NCI-H524 treated with DMSO at 0.1 percent for 48 hours (cell line): Measurements from ENCODE around the gene DNMBP.
"Not testable (repeated sequence)": the region's sequence is repeated elsewhere in the genome, so short reads cannot be mapped to it uniquely, and the experiment has no call there.

Experiments used
- DNase-seq: peaks from one replicate; lab custom pipeline; 2025; lab: John Stamatoyannopoulos, UW

Gene DNMBP

DNA sequence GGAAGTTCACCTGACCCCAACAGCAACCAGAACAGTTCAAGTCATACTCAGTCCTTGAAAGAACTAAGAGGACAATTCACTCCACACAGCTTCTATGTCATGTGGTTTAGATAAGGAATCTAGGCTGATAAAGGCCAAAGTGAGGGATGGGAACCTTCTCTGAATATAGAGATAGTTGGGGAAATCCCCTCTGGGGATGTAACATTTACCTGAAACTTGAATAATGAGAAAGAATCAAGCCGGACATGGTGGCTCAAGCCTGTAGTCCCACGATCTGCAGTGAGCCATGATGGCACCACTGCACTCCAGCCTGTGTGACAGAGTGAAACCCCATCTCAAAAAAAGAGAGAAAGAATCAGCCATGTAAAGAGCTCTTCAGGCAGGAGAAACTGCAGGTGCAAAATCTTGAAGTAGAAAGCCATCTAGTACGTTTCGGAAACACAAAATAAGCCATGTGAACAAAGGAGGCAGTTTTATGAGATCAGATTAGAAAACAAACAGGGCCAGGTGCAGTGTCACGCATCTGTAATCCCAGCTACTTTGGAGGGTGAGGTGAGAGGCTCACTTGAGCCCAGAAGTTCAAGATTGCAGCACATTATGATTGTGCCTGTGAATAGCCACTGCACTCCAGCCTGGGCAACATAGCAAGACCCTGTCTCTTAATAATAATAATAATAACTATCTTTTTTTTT is 4.5 kb upstream of the DNMBP start:
- no peak for DNase-seq

DNA sequence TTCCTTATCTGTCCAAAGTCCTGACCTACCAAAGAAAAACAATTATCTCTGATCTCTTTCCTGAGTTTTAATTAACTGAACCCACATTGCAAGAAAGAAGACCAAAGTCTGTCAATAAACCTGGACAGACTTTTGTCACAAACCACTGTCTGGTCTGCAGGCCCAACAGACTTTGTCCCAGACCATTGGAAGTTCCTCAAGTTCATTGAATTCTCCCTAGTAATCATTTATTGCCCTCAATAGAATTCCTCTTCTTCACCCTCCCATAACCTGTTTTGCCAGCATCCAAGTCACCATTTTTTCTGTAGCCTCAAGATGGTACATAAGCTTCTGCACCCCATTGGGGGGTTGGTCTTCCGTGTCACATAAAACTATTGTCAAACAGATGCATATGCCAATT is 3.9 kb upstream of the DNMBP start:
- no peak for DNase-seq

DNA sequence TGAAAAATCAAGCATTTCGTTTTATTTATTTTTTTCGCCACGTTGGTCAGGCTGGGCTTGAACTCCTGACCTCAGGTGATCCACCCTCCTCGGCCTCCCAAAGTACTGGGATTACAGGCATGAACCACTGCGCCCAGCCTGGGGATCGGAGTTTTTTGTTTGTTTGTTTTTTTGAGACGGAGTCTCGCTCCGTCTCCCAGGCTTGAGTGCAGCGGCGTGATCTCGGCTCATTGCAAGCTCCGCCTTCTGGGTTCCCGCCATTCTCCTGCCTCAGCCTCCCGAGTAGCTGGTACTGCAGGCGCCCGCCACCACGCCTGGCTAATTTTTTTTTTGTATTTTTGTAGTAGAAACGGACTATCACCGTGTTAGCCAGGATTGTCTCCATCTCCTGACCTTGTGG is 2.2 kb upstream of the DNMBP start:
- DNase-seq, result not testable (repeated sequence)

DNA sequence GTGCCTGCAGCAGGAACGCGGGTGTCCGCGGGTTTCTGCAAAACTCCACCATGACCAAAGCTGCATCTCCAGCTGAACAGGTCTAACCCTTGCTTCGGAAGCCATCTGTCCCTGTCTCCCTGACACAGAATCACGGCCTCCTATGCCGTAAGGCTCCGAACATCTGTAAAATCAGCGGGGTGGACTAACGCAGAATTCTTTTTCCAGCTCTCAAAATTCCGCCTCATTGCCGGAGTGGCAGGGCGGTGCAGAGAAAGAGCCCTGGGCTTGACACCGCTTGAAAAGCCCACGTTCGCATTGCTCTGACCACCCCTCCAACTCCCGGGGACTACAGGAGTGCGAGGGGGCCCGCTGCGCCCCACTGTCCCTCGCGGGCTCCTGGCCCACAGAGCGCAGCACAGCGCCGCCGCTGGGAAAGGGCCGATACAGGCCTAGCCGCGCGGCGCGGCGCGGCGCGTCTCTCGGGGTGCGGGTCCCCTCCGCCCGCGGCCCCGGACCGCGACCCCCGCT is 409 bp downstream of the DNMBP start:
- DNase-seq, result no peak

DNA sequence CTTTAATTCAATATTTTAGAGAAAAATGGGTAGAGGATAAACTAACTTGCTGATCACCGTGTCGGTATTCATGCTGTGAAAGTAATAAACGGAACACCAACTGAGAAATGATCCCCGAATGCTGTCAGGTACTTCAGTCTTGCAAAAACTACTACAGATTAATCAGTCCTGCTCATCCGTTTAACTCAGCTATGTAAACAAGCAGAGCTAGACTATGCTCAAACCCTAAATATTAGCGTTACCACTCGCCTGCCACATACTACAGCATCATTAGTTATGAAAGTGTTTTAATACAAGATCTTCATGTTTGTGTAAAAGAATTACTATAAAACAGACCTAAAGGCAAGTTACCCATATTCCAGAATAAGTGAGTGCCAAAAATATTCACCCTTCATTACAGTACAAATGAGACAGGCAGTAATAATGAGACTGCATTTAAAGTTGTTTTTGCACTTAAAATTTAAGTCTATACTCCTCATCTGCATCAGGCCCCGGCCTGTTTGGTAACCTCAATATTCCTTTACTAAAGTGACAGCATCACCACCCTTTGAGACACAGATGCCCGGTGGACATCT is 952 bp downstream of the DNMBP start:
- DNase-seq, result no peak

DNA sequence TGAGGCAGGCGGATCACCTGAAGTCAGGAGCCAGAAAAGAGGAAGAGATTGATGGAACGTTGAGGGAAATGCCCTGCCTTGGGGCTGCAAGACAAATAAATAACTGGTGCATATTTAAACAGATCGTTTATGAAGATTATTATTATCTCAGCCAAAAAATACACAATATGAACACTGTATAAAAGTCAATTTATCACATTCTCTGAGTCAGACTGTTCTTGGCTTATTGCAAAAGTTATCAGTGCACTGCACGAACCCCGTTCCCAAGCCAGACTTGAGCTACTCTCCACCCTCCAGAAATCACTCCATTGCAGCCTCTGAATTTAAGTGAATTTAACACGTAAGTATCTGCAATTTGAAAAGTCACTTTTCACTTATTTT is 1.6 kb downstream of the DNMBP start:
- no peak for DNase-seq

DNA sequence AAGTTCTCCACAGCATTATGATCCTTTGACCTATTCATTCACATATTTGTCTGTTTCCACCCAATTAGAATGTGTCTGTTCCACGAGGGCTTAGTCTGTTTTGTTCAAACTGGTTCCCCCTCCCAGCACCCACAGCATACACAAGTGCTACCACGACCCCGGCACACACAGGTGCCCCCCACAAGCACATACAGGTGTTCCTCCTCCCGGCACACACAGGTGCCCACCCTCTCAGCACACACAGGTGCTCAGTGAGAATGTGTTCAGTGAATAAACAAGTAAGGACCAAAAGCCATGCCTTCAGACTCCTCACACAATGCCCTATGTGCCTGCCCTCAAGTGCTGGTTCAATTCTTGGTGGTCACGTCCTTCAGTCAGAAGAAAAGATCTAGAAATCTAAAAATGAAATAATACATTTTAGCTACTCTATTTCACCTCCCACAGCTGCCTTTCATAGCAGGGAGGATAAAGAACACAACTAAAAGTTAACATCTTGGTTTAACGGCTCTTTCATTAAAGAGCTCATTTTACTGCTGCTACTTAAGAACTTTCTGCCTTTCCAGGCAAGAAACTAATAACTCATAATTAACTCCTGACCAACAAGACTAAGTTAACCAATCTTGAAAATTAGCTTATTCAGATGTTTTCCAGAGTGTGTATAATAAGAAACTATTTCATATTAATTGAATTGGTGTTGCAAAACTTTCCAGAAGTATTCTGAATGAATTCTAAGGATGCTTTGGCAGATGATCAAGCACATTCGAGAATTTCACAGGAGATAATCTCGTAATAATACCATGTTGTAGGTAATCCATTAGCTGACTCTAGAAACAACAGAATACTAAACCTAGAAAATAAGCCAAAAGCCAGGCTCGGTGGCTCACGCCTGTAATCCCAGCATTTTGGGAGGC is 2.3 kb downstream of the DNMBP start:
- DNase-seq, result no peak

DNA sequence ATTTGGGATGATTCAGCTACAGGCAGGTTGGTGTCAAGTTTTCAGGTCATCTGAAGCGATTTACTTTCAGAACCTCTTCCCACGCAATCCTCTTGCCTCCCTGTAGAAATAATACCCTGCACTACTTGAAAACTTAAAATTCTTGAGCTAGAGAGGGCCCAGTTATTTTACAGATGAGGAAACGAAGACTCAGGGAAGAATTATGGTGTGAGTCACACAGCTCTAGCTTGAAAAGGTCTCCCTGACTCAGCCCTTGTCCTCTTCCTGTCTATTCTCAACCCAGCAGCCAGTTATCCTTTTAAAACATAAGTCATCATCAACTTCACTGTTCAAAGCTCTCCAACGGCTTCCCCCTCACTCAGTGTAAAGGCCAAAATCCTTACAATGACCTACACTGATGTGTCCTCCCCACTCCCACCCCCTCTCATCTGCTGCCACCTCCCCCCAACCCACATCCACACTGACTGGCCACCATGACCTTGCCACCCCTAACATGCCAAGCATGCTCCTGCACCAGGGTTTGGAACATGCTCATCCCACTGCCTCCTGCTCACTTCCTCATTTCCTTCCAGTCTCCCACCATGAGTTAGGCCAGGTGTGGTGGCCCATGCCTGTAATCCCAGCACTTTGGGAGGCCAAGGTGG is 3.4 kb downstream of the DNMBP start:
- no peak for DNase-seq

DNA sequence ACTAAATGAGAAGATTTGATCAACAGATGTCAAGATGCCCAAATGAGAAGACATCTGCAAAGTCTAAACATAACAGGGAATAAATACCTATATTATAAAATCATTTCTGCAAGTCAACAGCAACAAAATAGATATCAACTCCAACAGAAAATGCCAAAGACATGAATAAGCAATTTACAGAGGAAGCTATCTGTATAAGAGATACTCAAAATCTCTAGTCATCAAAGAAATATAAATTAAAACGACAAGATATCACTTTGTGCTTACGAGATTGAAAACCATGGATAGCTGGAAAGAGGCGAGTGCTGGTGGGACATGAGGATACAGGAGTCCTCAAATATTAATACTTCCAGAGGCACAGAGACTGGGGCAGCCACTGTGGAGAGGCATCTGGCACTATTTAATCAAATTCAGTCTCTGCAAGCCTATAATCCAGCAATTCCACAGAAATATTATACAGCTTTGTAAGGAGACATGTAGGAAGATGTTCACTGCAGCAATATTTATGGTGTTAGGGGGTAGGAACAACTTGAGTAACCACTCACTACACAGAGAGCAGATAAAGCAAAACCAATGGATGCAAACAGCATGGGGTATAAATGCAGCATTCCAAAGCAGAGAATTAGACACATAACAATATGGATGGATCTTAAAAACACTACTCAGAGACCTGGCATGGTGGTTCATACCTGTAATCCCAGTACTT is 4.8 kb downstream of the DNMBP start:
- DNase-seq, result no peak

DNA sequence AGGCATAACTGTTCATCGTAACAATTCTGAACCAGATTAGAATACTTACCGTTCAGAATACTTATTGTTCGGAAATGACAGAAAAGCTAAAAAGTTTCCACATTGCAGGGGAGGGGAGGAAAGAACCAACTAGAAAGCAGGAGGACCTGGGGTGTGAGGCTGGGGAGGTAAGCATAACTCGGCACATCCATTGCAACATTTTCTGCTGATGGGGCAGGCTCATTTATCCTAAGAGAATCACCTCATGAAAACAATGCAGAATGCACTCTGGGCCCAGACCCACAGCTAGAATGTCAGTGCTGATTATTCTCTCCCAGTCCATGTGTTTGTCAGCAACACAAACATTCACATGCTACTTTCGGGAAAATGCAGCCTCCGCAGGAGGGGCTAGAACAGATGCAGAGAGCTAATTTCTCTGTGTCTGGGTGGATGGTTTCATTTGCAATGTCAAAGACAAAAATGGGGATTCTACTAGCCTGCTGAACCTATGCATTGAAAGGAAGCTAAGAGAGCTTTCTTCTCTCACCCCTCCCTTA is 9.6 kb downstream of the DNMBP start:
- no peak for DNase-seq

DNA sequence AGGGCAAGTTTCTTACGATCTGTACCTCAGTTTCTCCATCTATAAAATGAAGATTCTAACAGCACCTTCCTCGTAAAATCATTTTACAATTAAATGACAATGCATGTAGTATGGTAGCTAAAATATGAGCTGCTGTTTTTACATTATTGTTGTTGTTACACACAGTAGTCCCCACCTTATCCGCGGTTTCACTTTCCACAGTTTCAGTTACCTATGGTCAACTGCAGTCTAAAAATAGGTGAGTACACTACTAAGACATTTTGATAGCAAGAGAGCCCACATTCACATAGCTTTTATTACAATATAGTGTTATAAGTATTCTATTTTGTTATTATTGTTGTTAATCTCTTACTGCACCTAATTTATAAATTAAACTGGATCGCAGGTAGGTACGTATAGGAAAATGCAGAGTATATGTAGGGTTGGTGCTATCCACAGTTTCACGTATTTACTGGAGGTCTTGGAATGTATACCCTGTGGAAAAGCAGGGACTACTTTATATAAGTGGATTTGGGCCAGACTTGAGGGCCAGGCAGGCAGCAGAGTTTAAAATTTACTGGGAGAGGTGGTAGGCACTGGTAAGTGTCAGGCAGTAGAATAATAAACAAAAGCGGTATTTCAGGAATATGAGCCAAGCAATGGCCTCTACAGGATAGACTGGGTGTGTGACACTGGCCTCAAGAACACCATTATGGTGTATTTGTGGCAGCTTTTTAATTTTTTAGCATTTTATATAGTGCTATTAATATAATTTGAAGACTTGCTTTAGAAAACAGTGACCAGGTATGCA is 10.2 kb downstream of the DNMBP start:
- DNase-seq, result no peak

DNA sequence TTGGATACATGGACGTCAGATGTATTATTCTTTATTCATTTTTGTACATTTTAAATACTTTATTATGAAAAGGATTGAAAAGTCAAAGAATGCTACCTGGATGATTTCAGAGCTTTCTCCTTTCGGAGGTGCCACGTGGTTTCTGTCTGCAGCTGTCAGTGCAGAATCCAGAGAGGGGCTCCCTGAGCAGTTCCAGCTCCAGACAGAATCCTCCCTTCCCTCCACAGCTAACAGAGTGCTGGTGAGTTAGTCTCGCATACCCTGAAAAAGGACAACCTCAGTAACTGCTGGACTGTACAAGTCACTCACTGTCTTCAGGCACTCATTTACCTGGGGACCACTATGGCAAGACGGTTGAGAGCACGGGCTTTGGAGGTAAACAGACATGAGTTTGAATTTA is 10.9 kb downstream of the DNMBP start:
- DNase-seq, result no peak

DNA sequence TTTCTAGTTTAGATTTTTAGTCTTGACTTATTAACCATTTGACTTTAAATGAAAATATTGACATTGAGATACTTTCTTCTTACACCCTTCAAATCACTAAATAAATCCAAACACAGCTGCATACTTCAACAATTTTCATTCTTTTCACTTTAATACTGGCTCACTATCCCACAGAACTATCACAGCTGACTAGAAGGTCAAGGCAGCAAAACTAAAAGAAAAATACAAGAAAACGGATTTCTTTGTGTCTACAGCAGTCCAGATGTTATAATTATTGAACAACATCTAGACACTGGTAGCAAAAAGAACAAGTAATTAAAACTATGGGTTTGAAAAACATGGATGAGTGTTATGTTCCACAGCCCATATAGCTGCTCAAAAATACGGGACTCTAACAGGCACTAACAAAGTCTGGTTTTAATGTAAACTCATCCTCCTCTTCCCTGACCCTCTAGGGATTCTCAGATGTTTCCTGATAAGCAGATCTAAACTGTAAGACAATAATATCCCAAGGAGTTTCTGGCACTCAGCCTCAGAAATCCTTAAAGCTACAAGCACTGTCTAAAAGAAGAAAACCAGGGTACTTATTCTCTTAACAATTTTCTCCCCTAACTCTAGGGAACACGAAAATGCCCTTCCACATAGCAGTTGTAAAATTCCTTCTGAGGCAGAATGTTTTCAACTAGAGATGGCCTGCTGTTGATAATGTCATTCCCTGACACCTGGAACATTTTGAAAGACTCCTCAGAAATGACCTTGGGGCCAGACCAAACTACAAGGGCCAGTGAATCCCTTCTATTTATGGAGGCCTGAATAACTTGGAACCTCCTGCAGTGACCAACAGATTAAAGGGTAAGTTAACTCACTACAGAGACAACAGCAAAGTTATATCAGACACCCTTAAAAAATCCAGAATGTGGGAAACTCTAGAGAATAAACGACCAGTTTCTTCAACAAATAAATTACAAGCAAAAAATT is 12.8 kb downstream of the DNMBP start:
- no peak for DNase-seq

DNA sequence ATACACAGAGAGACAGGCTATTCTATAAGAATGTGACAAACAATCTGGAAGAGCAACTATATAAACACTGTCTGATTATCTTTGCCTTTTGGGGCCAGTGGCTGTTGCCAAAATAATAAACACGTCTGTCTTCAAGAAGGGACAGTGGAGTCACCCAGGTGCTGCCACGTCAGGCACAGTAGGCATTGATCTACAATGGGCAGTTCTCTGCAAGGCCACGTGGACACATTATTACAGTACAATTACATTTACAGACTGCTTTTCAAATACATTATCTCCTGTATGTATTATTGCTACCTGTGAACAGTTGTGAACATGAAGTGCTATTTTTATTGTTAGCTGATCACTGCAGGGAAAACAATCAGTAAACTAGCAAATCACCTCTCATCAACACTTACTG is 14.0 kb downstream of the DNMBP start:
- DNase-seq, result no peak

DNA sequence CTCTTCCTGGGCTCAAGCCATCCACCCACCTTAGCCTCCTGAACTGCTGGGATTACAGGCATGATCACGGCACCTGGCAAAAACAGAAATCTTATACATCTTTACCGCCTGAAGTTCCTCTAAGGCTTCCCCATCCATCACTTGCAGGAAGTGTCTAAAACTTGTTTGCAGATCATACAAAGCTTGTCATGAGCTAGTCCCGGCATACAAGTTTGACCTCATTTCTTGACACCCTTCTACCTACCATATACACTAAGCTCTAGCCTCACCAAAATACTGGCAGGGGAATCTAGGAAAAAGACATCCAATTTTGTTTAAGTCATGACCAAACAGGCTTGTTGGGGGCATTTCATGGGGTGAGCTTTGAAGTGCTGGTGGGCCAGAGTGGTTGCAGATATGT is 14.5 kb downstream of the DNMBP start:
- no peak for DNase-seq

DNA sequence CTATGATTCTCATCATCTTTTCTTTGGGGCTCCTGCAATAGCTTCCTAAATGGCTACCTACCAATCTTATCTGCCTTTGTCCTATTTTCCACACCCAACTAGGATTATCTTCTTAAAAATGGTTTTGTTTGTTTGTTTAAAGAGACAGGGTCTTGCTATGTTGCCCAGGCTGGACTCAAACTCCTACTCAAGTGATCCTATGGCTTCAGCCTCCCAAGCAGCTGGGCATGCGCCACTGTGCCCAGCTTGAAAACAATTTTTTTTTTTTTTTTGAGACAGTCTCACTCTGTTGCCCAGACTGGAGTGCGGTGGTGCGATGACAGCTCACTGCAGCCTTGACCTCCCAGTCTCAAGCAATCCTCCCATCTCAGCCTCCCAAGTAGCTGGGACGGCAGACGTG is 14.9 kb downstream of the DNMBP start:
- DNase-seq, result no peak

DNA sequence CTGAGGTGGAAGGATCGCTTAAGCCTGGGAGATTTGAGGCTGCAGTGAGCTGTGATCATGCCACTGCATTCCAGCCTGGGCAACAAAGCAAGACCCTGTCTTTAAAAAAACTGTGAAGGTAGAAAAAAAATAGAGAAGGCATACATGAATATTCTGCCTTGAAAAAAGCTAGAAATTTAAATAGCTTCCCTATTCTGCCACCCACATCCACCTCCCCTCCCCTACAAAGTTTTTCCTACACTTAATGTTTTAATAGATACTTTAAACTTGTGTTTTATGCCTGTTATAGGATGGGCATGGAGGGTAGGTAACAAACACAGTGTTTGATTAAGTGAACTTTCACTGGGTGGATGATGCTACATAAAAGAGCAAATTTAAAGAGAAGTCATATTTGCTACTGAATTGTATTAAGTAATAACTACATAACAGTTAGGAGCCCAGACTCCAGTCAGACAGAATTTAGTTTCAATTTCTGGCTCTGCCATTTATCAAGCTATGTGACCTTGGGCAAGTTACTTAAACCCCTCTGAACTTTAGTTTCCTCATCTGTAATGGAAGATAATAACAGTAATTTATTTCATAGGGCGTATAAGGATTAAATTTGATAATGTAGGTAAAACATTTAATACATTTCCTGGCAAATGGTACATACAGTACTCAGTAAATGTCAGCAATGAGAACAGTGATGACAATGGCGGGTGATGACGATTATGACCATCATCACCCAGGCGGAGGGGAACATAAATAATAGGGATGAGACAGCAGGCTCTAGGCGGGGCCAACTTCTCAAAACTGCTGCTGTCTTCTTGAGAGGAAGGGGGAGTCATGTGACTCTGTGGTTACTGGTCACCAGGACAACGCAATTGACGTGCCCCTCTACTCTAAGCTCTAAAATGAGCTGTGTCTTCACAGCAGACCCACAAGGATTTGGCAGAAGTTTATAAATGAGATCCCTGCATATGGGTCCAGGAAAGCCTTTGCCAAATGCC is 15.8 kb downstream of the DNMBP start:
- no peak for DNase-seq

DNA sequence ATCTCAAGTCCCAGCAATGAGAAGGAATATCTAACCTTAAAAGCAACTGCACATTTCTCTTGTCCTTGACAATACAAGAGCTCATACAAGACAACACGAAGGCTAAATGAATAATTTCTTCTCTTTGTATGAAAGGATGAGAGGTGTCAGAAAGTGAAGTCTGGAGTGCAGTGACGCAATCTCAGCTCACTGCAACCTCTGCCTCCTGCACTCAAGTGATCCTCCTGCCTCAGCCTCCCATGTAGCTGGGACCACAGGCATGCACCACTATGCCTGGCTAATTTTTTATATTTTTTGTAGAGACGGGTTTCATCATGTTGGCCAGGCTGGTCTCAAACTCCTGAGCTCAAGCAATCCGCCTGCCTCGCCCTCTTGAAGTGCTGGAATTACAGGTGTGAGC is 24.1 kb downstream of the DNMBP start:
- DNase-seq, result not testable (repeated sequence)
